Common myeloid progenitor, CD34-positive (primary cell): ENCODE data around the gene HIBCH.

Source experiments
- CTCF ChIA-PET: fragments of 350-600 bp; sonication (Branson Sonifier 250); formaldehyde crosslinking; loops from one replicate; lab custom pipeline; 2021; ENCODE audit warnings: antibody characterized with exemption; lab: Charles Lee
- POLR2A ChIA-PET: fragments of 350-600 bp; sonication (Branson Sonifier 250); formaldehyde crosslinking; loops from one replicate; lab custom pipeline; 2021; ENCODE audit warnings: antibody characterized with exemption; lab: Charles Lee
- DNase-seq, 3 donors: peaks; one replicate each; pipeline versions ENCODE4 v3.0.0 to v3.0.0-alpha.2; 2013
- H3K27ac ChIP-seq, 2 experiments: 1 replicate in 1 of 2; 2 replicates in 1 of 2; pipeline ENCODE4 v1.7.0; 2013; ENCODE audit warnings: inconsistent platforms in 2 of 2, low read length in 2 of 2, mild to moderate bottlenecking in 2 of 2, low read depth in 1 of 2, moderate library complexity in 1 of 2; ENCODE audit not compliant: severe bottlenecking in 2 of 2, insufficient read depth in 1 of 2, poor library complexity in 1 of 2
- H3K27me3 ChIP-seq, 5 experiments: replicated peaks in 2 of 5; 1 replicate in 3 of 5; 2 replicates in 2 of 5; pipeline versions ENCODE4 v1.6.1 to v1.7.0; 2013; ENCODE audit warnings: low read length in 4 of 5, mild to moderate bottlenecking in 2 of 5, moderate library complexity in 2 of 5, inconsistent platforms in 1 of 5; ENCODE audit not compliant: insufficient read depth in 5 of 5, control insufficient read depth in 4 of 5
- H3K36me3 ChIP-seq, 4 experiments: 1 replicate in 2 of 4; 2 replicates in 2 of 4; pipeline versions ENCODE4 v1.6.1 to v1.7.0; 2013; ENCODE audit warnings: low read length in 3 of 4, control low read depth in 1 of 4, mild to moderate bottlenecking in 1 of 4; ENCODE audit not compliant: control insufficient read depth in 4 of 4, insufficient read depth in 4 of 4
- H3K4me1 ChIP-seq, 4 experiments: 1 replicate in 3 of 4; 2 replicates in 1 of 4; pipeline versions ENCODE4 v1.6.1 to v1.7.1; 2013; ENCODE audit warnings: low read length in 3 of 4, mild to moderate bottlenecking in 3 of 4, control low read depth in 1 of 4, inconsistent platforms in 1 of 4, moderate library complexity in 1 of 4; ENCODE audit not compliant: control insufficient read depth in 4 of 4, insufficient read depth in 4 of 4; ENCODE audit errors: control extremely low read depth in 1 of 4
- H3K4me3 ChIP-seq, 7 experiments: 1 replicate in 4 of 7; 2 replicates in 3 of 7; pipeline versions ENCODE4 v1.5.1 to v1.7.0; 2013; ENCODE audit warnings: mild to moderate bottlenecking in 7 of 7, low read length in 6 of 7, moderate library complexity in 6 of 7, inconsistent platforms in 2 of 7, low read depth in 2 of 7, control low read depth in 1 of 7; ENCODE audit not compliant: insufficient read depth in 4 of 7, control insufficient read depth in 1 of 7; ENCODE audit errors: extremely low read depth in 1 of 7
- H3K9me3 ChIP-seq, 5 experiments: 1 replicate in 4 of 5; 2 replicates in 1 of 5; pipeline versions ENCODE4 v1.6.1 to v1.7.1; 2013; ENCODE audit warnings: low read length in 4 of 5, mild to moderate bottlenecking in 2 of 5, inconsistent platforms in 1 of 5, low read depth in 1 of 5, moderate library complexity in 1 of 5; ENCODE audit not compliant: control insufficient read depth in 4 of 5, insufficient read depth in 2 of 5; ENCODE audit errors: control extremely low read depth in 1 of 5
- WGBS: methylation state at CpG from one replicate; pipeline ENCODE4 v1.1.5; 2013; ENCODE audit not compliant: insufficient coverage; 5-methylcytosine and 5-hydroxymethylcytosine counted together

Gene HIBCH

GRCh38 chr2:190179754-190180312 lies 139.8 kb downstream of the HIBCH start:
- DNase-seq, result no peak
- peaks cover 10 to 51% (median 26%) of the 10 kb centered on the region in 4 experiments for H3K4me1 ChIP-seq
- no peaks in the 10 kb centered on the region for H3K27me3 ChIP-seq
- ChIA-PET POLR2A (interaction anchor here (0.5 kb wide), 1 partner anchor 117 kb away, joined by 3 read pairs; no protein-coding TSS in a partner anchor), CTCF (interaction anchor here (1.0 to 2.5 kb wide), 14 partner anchors 8 to 540 kb away, joined by 3 to 23 read pairs (median 4); no protein-coding TSS in a partner anchor)
- H3K4me3 ChIP-seq, result peak overlapping the region; percentile 23 to 83 (median 74)
- H3K36me3 ChIP-seq, result no peaks in the 10 kb centered on the region
- H3K27ac ChIP-seq, result peak overlapping the region in 1 of 2 experiments; percentile 84
- H3K9me3 ChIP-seq, result no peaks in the 10 kb centered on the region
- 37% methylated on average over 10 of the region's 13 CpGs for WGBS

- CTCF ChIA-PET, result no interaction called here
- Histone ChIP-seq H3K9me3 (peaks cover 0 to 3% (median 1%) of the 10 kb centered on the region in 5 experiments), H3K4me1 (peaks cover 10 to 37% (median 22%) of the 10 kb centered on the region in 4 experiments), H3K4me3 (peak overlapping the region in 1 of 7 experiments; percentile 30), H3K27me3 (no peaks in the 10 kb centered on the region), H3K36me3 (no peaks in the 10 kb centered on the region), H3K27ac (no peak overlapping the region)
- WGBS, result 94% methylated on average over 10 of the region's 11 CpGs
- DNase-seq, result no peak
- POLR2A ChIA-PET, result no interaction called here
Measured at GRCh38 chr2:190178066-190178722, 141.4 kb downstream of the HIBCH start.

GRCh38 chr2:190177249-190178040 lies 142.2 kb downstream of the HIBCH start:
- no peak overlapping the region for H3K27ac ChIP-seq
- CTCF ChIA-PET, result no interaction called here
- 78% methylated on average over 11 of the region's 13 CpGs for WGBS
- peak in 1 of 3 donors; percentile 25 for DNase-seq
- no peaks in the 10 kb centered on the region for H3K36me3 ChIP-seq
- peaks cover 0 to 3% (median 1%) of the 10 kb centered on the region in 5 experiments for H3K9me3 ChIP-seq
- peaks cover 10 to 31% (median 22%) of the 10 kb centered on the region in 4 experiments for H3K4me1 ChIP-seq
- H3K4me3 ChIP-seq, result peak overlapping the region in 3 of 7 experiments; percentile 20 to 45 (median 30)
- no peaks in the 10 kb centered on the region for H3K27me3 ChIP-seq
- POLR2A ChIA-PET, result no interaction called here

- peaks cover 0 to 9% (median 0%) of the 10 kb centered on the region in 4 experiments for H3K4me1 ChIP-seq
- CTCF ChIA-PET, result interaction anchor here (1.1 to 1.5 kb wide), 4 partner anchors 11 to 26 kb away, joined by 3 to 5 read pairs (median 4); no protein-coding TSS in a partner anchor
- POLR2A ChIA-PET, result no interaction called here
- no peaks in the 10 kb centered on the region for H3K36me3 ChIP-seq
- H3K4me3 ChIP-seq, result no peak overlapping the region
- H3K27ac ChIP-seq, result no peak overlapping the region
- H3K27me3 ChIP-seq, result no peaks in the 10 kb centered on the region
- no peak for DNase-seq
- WGBS, result 95% methylated on average over 2 of the region's 4 CpGs
- H3K9me3 ChIP-seq, result peaks cover 0 to 3% (median 1%) of the 10 kb centered on the region in 5 experiments
Measured at GRCh38 chr2:190173392-190173791, 146.2 kb downstream of the HIBCH start.

- no peak for DNase-seq
- no peak overlapping the region for H3K27ac ChIP-seq
- H3K4me3 ChIP-seq, result no peak overlapping the region
- ChIA-PET POLR2A (no interaction called here), CTCF (interaction anchor here (2.4 kb wide), 1 partner anchor 10 kb away, joined by 7 read pairs; a partner anchor contains a TSS)
- 60% methylated on average over 1 of the region's 2 CpGs for WGBS
- no peaks in the 10 kb centered on the region for H3K27me3 ChIP-seq
- H3K4me1 ChIP-seq, result no peaks in the 10 kb centered on the region
- H3K36me3 ChIP-seq, result no peaks in the 10 kb centered on the region
- peaks cover 0 to 3% (median 1%) of the 10 kb centered on the region in 5 experiments for H3K9me3 ChIP-seq
Measured at GRCh38 chr2:190170673-190171072, 149.0 kb downstream of the HIBCH start.

- no peak for DNase-seq
- H3K36me3 ChIP-seq, result no peaks in the 10 kb centered on the region
- ChIA-PET POLR2A (no interaction called here), CTCF (interaction anchor here (1.5 to 1.7 kb wide), 2 partner anchors 10 to 12 kb away, joined by 3 to 5 read pairs; a partner anchor contains a TSS)
- whole genome bisulfite sequencing, result 100% methylated on average over 2 of the region's 5 CpGs
- H3K4me3 ChIP-seq, result no peak overlapping the region
- H3K27ac ChIP-seq, result no peak overlapping the region
- peaks cover 0 to 4% (median 2%) of the 10 kb centered on the region in 5 experiments for H3K9me3 ChIP-seq
- H3K27me3 ChIP-seq, result no peaks in the 10 kb centered on the region
- H3K4me1 ChIP-seq, result no peaks in the 10 kb centered on the region
Measured at GRCh38 chr2:190169221-190170072, 150.2 kb downstream of the HIBCH start.
